Testis (tissue), 2 donors: Measurements from ENCODE around the gene DYRK3.

ENCODE experiments used
- CTCF ChIP-seq, 3 experiments: fragments of 450-650 bp in 2 of 3; fragments of 200-600 bp in 1 of 3; sonication (generic) in 1 of 3; IDR thresholded peaks; one replicate each; pipeline ENCODE4 v1.5.1; 2016 to 2019; ENCODE audit warnings: antibody characterized with exemption in 3 of 3, mild to moderate bottlenecking in 2 of 3, moderate library complexity in 1 of 3
- POLR2A ChIP-seq: fragments of 450-650 bp; IDR thresholded peaks from one replicate; pipeline ENCODE4 v1.6.1; 2017; ENCODE audit warnings: antibody characterized with exemption, mild to moderate bottlenecking, moderate library complexity

- TF ChIP-seq CTCF (IDR thresholded peaks at IDR 0.05) (no peak), POLR2A (no peak)
Observed at GRCh38 chr1:206668874-206669410, 33.6 kb downstream of the DYRK3 start.
